GM19025 (cell line): ENCODE measurements around the gene GPR35.

ENCODE experiments used
- ATAC-seq: cut with Tn5 transposase; IDR thresholded peaks from one replicate; pipeline ENCODE4 v1.9.1; 2021; ENCODE audit warnings: mild to moderate bottlenecking, low read depth, moderate library complexity; ENCODE audit not compliant: unreplicated experiment

GPR35 gene

GRCh38 chr2:240620859-240621258 is 4.4 kb upstream of the GPR35 start:
- ATAC-seq = no peak

- no peak for ATAC-seq
Measured at GRCh38 chr2:240622060-240622411, 3.2 kb upstream of the GPR35 start.

GRCh38 chr2:240622531-240623235 is 2.6 kb upstream of the GPR35 start:
- ATAC-seq = no peak

GRCh38 chr2:240623531-240624010 is 1.7 kb upstream of the GPR35 start:
- no peak for ATAC-seq

GRCh38 chr2:240624011-240624949 is 1.0 kb upstream of the GPR35 start:
- no peak for ATAC-seq

GRCh38 chr2:240626531-240627300 is 1.4 kb downstream of the GPR35 start:
- ATAC-seq = no peak

GRCh38 chr2:240627736-240628506 is 2.6 kb downstream of the GPR35 start:
- ATAC-seq = no peak

GRCh38 chr2:240628507-240628807 is 3.2 kb downstream of the GPR35 start:
- no peak for ATAC-seq

- ATAC-seq = no peak
Measured at GRCh38 chr2:240628808-240629618, 3.7 kb downstream of the GPR35 start.

GRCh38 chr2:240629619-240629967 is 4.3 kb downstream of the GPR35 start:
- no peak for ATAC-seq

- ATAC-seq = no peak
Measured at GRCh38 chr2:240629968-240630770, 4.9 kb downstream of the GPR35 start.

- ATAC-seq = no peak
Measured at GRCh38 chr2:240630771-240631547, 5.7 kb downstream of the GPR35 start.

- ATAC-seq = no peak
Measured at GRCh38 chr2:240631548-240632305, 6.4 kb downstream of the GPR35 start.

GRCh38 chr2:240632306-240632721 is 7.0 kb downstream of the GPR35 start:
- no peak for ATAC-seq

GRCh38 chr2:240635121-240635997 is 10.1 kb downstream of the GPR35 start:
- ATAC-seq = no peak

GRCh38 chr2:240635998-240636547 is 10.8 kb downstream of the GPR35 start:
- no peak for ATAC-seq
